Stimulated activated CD4-positive, alpha-beta T cell treated with anti-CD3 and anti-CD28 coated beads, Interleukin-4, amount 100 ng/mL, for 4 hours (primary cell): ENCODE measurements around the gene CALR3.
"Not testable (repeated sequence)": the region's sequence is repeated elsewhere in the genome, so short reads cannot be mapped to it uniquely, and the experiment has no call there.

Experiments used
- DNase-seq, 2 experiments: peaks; one replicate each; pipeline ENCODE4 v3.0.0-alpha.2; 2020

CALR3 gene

DNA sequence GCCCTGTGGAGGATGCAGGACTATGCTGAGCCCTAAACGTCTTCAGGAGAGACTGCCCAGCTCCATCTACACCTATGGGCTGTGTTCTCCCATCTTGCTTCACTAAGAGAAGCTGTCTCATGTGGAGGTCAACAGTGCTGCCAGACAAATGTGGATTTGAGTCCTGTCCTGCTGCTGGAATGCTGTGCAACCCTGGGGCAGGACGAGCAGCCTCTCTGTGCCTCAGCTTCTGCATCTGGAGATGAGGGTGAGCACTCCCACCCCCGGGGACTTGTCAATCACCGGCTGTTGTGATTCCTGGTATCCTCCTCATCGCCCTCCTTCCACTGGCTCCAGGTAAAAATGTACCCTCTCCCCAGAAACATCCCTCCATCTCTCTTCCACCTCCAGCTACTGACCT is 40.5 kb downstream of the CALR3 start:
- DNase-seq = no peak

DNA sequence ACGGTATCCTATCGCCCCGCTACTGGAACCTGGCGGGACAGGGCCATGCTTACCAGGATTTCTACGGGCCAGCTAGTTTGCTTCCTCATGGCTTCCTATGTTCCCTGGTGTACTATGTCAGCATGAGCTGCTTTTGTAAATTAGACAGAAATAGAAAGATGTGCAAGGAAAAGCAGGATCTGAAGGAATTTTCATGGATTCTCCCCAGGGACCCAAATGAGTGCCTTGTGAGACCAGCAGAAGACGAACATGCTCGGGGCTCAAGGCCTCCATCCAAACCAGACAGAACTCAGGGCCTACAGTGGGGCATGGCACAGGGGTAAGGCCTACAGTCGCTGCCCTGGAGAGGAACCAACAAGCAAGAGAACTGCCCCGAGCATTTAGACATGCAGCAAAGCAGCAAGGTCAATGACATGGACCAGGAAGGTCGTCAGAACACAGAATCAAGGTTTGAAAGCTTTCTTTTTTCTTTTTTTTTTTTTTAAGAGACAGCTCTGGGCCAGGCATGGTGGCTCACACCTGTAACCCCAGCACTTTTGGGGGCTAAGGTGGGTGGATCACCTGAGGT is 41.5 kb downstream of the CALR3 start:
- DNase-seq = no peak

DNA sequence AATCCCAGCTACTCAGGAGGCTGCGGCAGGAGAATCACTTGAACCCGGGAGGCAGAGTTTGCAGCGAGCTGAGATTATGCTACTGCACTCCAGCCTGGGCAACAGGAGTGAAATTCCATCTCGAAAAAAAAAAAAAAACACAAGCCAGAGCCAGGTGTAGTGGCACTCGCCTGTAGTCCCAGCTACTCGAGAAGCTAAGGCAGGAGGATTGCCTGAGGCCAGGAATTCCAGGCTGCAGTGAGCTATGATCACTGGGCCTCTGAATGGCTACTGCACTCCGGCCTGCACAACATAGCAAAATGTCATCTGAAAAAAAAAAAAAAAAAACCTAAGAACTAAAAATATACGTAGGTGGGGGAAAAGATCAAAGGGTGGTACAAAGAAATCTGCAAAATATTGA is 43.6 kb downstream of the CALR3 start:
- DNase-seq = no peak

DNA sequence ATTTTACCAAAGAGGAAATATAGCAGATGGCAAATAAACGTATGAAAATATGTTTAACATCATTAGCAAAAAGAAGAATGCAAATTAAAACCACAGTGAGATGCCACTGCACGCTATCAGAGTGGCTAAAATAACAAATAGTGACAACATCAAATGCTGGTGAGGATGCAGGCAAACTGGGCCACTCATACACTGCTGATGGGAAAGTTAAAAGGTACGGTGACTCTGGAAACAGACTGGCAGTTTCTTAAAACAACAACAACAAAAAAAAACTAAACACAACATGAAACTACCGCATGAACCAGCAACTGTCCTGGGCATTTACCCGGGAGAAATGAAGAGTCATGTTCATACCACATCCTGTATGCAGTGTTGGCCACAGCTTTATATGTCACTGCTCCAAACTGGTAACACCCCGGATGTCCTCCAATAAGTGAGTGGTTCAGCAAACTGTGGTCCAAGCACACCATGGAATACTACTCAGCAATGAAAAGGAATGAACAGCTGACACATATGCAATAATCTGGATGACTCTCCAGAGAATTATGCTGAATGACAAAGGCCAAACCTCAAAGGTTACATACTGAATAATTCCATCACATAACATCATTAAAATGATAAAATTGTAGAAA is 46.5 kb downstream of the CALR3 start:
- no peak for DNase-seq

DNA sequence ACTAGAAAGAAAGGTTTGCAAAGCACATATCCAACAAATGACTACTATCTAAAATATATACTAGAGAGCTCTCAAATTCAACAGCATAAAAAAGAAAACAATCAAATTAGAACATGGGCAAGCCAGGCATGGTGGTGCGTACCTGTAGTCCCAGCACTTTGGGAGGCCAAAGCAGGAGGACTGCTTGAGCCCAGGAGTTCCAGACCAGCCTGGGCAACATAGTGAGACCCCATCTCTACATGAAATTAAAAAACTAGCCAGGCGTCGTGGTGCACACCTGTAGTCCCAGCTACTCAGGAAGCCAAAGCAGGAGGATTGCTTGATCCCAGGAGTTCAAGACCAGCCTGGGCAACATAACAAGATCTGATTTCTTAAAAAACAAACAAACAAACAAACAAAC is 47.1 kb downstream of the CALR3 start:
- DNase-seq = not testable (repeated sequence)

DNA sequence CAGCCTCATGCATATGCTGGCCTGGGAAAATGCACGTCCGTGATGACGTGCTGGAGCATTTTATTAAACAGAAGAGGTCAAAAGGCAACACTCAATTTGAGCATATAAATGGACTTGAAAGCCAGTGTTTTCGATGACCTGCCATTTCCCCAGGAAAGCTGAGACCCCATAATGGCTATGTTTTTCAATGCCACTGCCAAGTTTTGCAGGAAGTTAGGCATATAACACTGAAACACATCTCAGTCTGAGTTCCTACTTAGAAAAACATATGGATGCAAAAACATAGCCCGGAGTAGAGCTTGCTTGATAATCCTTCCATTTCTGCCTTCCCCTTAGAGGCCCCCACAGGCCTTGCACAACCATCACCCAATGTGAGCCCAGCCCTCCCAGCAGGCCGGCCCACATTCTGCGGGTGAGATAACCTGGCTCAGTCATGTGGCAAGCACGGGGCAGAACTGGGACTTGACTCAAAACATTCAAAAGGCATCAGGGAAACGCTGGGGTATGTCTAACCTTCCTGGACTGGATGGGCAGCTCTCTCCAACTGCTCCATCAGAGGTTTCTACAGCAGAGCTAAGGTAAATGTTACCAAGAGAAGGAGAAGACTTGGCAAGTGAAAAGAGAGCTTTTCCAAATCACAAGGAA is 49.1 kb downstream of the CALR3 start:
- no peak for DNase-seq

DNA sequence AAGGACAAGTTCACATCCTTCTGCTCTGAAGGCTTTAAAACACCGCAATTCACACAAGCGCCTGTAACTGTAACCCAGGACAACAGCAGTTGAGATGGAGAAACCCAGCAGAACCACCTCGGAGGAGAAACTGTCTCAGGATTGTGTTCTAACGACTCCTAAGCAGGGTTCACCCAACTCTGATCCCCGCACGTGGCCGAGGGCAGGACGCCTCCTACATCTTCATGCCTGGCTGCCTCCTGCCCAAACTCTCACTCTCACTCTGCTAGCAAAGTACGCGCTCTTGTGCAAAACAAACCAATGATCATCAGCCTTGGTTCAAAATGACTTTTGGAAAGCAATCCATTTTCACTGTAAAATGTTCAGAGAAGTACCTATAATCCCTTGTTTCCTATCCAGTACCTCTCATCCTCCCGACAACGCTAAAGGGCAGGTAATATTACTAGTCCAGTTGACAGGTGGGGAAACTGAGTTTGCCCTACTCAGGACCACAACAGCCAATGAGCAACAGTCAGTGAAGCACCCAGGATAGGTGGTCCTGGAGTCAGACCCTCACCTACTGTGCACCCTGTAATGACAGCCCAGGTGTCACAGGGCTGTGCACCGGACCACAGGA is 49.8 kb downstream of the CALR3 start:
- no peak for DNase-seq

DNA sequence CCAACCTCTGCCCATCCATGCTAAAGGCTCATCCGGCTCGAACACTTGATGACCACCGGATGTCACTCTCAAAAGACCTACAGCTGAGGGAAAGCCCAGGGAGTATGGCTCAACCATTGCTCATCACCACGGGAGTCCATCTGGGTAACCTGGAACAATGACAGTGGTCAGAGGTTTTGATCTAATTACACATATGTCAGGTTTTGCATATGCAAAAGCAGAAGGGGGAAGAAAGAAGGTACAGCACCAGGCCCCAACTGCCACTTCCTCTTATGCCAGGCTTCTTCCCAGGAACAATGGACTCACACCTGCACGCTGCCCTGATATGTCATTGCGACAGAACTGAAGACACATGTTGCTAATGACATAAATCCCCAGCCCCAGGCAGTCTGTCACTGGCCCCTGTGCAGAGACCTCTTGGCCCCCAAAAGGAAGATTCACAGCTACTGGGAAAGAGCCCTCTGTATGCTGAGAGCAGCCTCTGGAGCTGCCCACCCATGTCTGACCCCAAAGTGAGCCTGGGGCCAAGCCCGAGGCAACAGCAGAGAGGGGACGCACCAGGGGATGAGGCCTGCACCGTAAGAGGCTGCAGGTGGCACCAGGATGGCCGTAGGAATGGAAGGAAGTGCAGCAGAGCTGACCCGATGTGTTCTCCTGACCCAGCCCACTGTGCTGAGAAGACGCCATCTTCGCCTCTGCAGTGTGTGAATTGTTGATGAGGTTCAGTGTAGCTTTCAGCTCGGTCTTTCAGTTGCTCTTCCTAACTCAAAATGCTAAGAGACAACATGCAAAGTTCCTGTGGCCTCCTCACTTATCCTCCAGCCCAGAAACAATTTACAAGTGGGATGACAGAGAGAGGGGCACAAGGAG is 50.5 kb downstream of the CALR3 start:
- DNase-seq = no peak

DNA sequence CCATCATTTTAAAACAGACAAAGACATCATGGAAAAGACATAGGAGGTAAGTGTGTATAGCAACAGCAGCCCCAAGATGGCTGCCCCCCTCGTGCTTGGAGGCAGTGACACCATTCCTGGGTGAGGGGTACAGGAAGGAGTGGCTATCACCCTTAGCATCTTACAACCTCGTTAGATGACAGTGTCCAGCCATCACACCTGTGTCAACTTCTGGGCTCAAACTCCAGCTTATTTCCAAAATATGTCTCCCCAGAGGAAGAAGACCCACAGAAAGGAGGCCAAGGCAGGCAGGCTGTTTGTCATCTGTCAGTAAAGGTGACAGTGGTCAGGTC is 51.7 kb downstream of the CALR3 start:
- DNase-seq = no peak

DNA sequence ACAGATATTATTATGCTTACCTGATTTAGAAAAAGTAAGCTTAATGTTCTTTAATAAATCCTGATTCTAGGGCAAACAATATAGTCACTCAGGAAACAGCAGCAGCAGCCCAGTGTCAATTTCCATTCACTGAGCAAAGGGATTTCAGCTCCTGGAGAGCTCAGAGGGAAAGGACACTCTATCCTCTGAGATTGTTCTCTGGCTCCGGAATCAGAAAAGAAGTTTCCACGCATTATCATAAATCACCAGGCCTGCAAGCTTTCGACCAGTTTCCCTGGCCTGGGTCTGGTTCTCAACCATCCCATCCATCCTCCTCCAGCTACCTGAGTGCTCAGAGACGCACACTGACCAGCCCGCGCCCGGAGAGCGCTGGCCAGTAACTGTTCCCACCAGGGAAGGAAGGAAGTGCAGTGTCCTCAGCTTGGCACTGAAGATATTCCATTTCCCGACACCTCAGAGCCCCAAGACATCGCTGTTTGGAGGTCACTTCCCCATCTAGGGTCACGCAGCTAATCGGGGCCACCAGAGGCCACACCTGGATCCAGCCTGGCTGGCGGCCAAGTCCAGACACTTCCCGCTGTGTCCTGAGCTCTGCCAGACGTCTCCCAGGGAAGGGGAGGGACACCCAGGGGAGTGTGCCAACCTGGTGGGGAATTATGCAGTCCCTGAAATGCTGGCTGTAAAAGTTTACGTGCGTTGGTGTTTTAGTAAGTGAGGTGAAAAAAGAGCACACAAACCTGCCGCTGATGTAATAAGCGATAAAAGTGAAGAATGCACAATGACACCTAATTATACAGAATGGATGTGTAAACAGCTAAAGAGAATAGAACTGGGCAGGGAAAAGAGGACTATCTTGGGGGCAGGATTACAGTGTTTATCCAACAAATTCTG is 53.3 kb downstream of the CALR3 start:
- DNase-seq = no peak

DNA sequence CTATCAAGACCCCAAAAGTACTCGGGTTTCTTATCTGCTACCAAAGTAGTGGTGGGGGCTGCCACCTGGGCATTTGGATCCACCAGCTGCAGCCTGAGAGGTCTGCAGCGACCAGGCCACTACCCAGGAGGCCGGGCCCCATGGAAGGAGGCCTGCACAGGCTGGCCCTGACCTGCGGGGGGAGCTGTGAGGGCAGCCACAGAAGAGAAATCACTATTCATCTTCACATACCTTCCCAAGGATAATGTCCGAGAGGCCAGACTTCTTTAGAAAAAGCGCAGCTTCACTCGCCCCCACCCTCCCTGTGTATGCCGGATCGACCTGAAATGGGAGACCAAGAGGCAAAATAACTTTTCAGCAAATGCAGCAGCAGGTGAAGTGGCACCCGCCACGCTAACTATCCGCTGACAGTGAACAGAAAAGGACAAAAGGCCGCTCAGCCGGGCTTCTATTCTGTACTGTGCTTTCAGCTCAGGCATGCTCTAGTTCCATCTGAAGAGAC is 54.3 kb downstream of the CALR3 start:
- DNase-seq = no peak

DNA sequence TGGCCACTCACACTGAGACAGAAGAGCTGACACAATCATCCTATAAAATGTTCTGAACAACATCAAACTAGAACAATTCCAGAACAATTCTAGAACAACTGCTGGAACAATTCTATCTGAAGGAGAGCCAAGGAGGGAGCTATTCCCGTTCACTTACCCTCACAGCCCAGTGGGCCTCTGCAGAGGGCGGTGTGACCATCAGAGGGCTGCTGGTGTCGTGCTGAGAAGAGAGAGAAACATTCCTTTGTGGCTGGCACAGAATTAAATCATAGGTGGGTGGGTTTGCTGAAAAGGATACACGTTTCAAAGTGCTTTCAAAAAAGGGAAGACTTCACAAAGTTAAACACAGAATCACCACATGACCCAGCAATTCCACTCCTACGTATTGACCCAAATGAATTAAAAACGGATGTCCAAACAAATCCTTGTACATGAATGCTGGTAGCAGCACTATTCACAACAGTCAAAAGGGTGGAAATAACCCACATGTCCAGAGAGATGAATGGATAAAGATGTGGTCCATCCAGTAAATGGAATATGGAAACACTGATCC is 59.1 kb downstream of the CALR3 start:
- no peak for DNase-seq

DNA sequence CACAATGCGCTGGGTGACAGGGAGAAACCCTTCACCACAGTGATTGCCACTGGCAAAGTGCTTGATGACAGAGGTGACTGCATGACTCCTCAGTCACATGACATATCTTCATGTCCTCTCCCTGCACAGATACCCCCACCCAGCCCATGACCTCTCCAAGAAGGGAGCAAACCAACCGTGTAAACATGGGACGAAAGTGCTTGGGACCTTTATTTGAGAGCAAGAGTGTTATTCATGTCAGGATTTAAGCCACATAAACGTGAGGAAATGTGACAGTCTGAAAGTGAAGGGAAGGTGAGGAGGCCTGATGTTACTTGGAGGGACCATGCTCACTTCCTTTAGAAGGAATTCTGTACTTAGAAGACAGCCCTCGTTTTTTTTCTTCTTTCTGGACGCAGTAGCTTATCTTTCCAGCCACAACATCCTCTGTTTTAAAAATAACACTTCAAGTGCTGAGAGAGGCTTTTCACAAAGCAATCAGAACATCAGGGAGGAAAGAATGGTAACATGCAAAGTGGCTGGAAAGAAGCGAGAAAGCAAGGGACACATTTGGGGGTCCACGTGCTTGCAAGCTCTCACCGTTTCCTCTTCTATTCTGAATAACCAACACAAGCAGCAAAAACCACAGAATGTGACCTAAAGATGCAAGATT is 59.8 kb downstream of the CALR3 start:
- DNase-seq = no peak

DNA sequence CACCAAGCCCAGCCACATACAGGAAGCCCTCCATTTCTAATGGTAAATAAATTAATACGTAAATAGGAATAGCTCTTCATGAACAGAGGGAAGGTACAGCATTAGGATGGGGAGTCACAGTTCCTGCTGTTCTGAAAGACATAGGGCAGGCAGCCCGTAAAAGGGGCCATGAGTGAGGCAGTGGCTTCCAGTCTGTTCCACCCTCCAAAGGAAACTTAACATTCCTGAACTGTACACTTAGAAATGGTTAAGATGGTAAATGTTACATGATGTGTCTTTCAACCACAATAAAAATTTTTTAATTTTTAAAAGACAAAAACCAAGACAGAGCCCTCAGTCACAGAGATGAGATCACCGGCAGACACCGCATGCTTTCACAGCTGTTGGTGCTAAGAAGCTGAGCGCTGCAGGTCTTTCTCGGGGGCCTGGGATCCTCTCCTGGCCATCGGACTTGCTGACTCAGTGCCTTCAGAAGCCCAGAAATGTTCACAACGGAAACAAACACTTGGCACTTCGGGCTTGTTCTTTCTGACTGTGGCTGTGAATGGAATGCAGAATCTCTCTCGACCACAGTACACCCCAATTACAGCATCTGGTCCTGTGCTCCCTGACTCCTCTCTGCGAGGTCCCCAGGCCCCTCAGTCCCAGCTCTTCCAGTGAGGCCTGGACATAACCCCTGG is 60.6 kb downstream of the CALR3 start:
- DNase-seq = no peak

DNA sequence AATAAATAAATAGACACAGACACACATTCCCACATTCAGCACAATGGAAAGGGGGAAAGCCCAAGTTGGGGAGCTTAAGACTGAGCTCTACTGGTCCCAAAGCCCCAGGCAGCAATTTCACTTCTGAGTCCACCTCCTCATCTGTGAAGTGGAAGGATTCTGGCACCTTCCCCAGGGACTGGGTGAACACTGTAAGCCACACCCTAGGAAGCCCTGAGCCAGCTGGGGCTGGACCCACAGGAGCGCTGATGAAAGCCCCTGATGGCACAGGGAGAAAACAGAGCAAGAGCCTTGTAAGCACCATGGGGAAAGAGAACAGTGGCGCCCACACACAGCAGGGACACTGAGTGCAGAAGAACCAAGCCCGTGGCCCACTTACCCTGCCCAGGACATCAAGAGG is 62.0 kb downstream of the CALR3 start:
- no peak for DNase-seq

DNA sequence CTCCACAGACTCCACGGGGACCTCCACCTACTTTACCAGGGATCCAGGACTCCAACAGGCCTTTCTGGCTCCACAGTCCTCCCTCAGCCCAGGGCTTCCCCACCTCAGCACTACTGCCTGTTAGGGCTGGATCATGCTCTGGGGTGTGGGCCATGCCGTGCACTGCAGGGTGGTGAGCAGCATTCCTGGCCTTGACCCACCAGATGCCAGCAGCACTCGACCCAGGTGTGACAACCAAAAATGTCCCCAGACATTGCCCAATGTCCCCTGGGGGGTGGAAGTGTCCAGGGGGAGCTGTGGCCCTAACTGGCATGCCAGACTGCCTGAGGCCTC is 66.2 kb downstream of the CALR3 start:
- no peak for DNase-seq

DNA sequence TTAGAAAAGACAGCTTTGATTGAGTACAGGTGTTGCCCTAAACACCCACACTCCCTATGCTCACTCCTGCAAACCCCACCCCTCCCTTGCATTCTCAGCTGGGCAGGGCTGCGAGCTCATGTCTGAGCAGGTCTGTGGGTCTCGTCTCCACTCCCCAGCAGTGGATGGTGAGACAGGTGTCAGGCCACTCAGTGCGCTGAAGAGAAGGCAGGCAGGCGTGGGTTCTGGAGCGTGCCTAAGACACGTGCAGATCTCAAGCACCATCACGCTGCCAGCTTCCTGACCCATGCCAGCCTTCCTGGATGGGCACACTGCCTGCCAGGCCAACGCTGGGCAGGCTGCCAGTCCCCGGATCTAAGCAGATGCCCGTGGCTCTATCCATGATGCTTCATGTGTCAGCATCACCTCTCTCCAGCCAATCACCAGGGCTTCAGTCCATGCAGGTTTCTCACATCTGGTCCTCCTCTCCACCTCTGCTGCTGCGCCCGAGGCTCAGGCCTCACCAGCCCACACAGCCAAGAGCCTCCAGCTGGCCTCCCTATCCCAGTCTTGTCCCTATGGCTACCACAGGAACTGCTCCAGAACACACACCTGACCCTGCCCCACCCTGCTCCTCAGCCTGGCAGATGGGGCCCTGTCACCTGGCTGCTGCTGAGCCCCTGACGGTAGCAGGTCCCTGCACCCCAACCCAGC is 66.8 kb downstream of the CALR3 start:
- no peak for DNase-seq
